Activated CD8-positive, alpha-beta T cell treated with anti-CD3 and anti-CD28 coated beads, Interleukin-2, amount 10 ng/mL, durations not matched to agents 7 days and 5 days (primary cell): ENCODE results near the gene NCOA7. TPM values are rescaled to one million over a fixed set of nuclear protein-coding genes. Genes with fewer than 3 reads are reported as not detected.
"Not testable (repeated sequence)": the region's sequence is repeated elsewhere in the genome, so short reads cannot be mapped to it uniquely, and the experiment has no call there.

Experiments used
- ATAC-seq: fragments of 150-1000 bp; cut with Tn5 transposase; one replicate; pipeline ENCODE4 v1.10.0; 2021; ENCODE audit warnings: moderate library complexity
- CTCF ChIA-PET: fragments of 350-600 bp; sonication (Branson Sonifier 250); formaldehyde crosslinking; loops from one replicate; lab custom pipeline; 2021; ENCODE audit warnings: antibody characterized with exemption; lab: Charles Lee
- POLR2A ChIA-PET: fragments of 350-600 bp; sonication (Branson Sonifier 250); formaldehyde crosslinking; loops from one replicate; lab custom pipeline; 2021; ENCODE audit warnings: antibody characterized with exemption; lab: Charles Lee
- DNase-seq: peaks from one replicate; pipeline ENCODE4 v3.0.0-alpha.2; 2020
- H3K27ac Mint-ChIP-seq: one replicate; pipeline ENCODE4 v1.8.0; 2021; ENCODE audit warnings: mild to moderate bottlenecking, mixed read lengths
- H3K27me3 Mint-ChIP-seq: one replicate; pipeline ENCODE4 v1.8.0; 2021; ENCODE audit warnings: low read depth, mixed read lengths
- H3K36me3 Mint-ChIP-seq: one replicate; pipeline ENCODE4 v1.8.0; 2021; ENCODE audit warnings: low read depth, mixed read lengths
- H3K4me1 Mint-ChIP-seq: one replicate; pipeline ENCODE4 v1.8.0; 2021; ENCODE audit warnings: low read depth, mixed read lengths
- H3K4me3 Mint-ChIP-seq: one replicate; pipeline ENCODE4 v1.8.0; 2021; ENCODE audit warnings: mild to moderate bottlenecking, mixed read lengths
- H3K9me3 Mint-ChIP-seq: one replicate; pipeline ENCODE4 v1.8.0; 2022; ENCODE audit warnings: mixed read lengths; ENCODE audit not compliant: insufficient read depth
- total RNA-seq, 2 experiments: library from RNA; stranded (reverse); gene quantifications; one replicate each; pipeline ENCODE4 v1.2.3, GENCODE V29; 2021

The NCOA7 gene
- total RNA-seq, 2 experiments from 2014 or later: 27.8 to 31.7 TPM

DNA sequence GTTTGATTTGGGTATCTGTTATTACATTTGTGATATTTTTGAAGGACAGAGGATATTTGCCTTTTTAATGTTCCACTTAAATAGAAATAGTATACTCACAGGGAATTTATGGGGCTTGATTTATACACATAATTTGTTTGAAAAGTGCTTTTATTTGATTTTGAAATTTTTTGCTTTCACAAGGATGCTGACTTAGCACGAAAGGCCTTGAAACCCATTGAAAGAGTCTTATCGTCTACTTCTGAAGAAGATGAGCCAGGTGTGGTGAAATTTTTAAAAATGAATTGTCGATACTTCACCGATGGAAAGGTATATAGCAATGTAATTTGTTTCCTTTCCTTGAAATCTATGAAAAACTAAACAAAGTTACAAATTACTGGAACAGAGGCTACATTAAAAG lies 91.5 kb downstream of the NCOA7 start:
- no peaks in the 10 kb centered on the region for H3K9me3 Mint-ChIP-seq
- H3K36me3 Mint-ChIP-seq: peaks cover 33% of the 10 kb centered on the region
- H3K4me1 Mint-ChIP-seq: no peaks in the 10 kb centered on the region
- DNase-seq: no peak
- POLR2A ChIA-PET: no interaction called here
- ATAC-seq: no peak
- CTCF ChIA-PET: interaction anchor here (3.0 kb wide), 1 partner anchor 74 kb away, joined by 12 read pairs; the partner anchor contains the start of gene HINT3
- no peak overlapping the region for H3K4me3 Mint-ChIP-seq
- H3K27ac Mint-ChIP-seq: no peak overlapping the region
- H3K27me3 Mint-ChIP-seq: no peaks in the 10 kb centered on the region

DNA sequence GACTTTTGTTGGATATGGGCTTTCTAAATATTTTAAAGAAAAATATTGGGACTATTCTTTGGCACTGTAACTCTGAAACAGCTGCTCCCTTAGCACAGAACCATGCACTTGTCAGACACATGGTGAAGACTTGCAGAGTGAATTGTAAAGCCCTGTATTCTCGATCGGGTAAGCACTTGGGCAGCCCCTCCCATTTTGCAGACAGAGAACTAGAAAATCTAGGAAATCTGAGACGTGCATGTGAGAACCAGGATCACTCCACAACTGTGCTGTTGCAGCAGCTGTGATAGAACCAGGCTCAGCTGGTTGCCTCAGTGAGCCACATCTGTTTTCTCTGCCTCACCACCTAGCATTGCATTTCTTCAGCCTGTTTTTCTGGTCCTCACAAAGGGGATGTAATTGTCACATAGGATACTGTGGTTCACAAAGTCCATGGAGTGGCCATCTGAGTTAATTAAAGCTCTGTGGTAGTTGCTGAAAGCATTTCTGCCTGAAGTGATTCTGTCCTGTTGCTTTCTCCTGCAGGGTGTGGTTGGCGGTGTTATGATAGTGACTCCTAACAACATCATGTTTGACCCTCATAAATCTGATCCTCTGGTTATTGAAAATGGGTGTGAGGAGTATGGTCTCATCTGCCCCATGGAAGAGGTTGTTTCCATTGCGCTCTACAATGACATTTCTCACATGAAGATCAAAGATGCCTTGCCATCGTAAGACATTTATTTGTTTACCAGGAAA lies 94.0 kb downstream of the NCOA7 start:
- ChIA-PET POLR2A (no interaction called here), CTCF (interaction anchor here (0.9 to 3.0 kb wide), 4 partner anchors 22 to 93 kb away, joined by 3 to 12 read pairs (median 4); partner anchors contain the start of gene HINT3)
- no peak for DNase-seq
- Mint-ChIP-seq H3K4me1 (no peaks in the 10 kb centered on the region), H3K27ac (no peak overlapping the region), H3K4me3 (no peak overlapping the region), H3K36me3 (peaks cover 41% of the 10 kb centered on the region), H3K27me3 (no peaks in the 10 kb centered on the region), H3K9me3 (no peaks in the 10 kb centered on the region)
- ATAC-seq: no peak

DNA sequence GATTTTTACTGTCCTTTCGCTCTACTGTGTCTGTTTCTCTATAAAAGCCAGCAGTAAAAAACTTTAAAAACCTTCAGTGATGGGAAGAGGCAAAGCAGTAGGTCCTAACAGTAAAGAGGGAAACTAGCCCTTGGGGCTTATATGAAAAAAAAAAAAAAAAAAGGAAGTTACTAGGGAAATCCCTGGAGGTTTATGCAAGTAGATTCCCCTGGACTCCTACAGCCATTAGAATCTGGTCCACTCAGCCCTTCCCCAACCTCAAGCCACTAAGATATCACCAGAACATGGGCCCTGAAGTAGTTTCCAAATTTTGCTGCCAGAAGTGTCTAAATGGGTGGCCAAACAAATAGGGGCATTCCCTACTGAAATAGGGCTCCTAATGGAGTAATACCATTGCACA lies 95.3 kb downstream of the NCOA7 start:
- no peak for ATAC-seq
- H3K9me3 Mint-ChIP-seq: no peaks in the 10 kb centered on the region
- no peaks in the 10 kb centered on the region for H3K27me3 Mint-ChIP-seq
- no peak for DNase-seq
- no peak overlapping the region for H3K27ac Mint-ChIP-seq
- no peak overlapping the region for H3K4me3 Mint-ChIP-seq
- peaks cover 41% of the 10 kb centered on the region for H3K36me3 Mint-ChIP-seq
- ChIA-PET POLR2A (no interaction called here), CTCF (interaction anchor here (1.5 to 1.8 kb wide), 2 partner anchors 70 to 88 kb away, joined by 4 read pairs; partner anchors contain the start of gene HINT3)
- H3K4me1 Mint-ChIP-seq: no peaks in the 10 kb centered on the region

- Mint-ChIP-seq H3K27me3 (no peaks in the 10 kb centered on the region), H3K36me3 (peaks cover 41% of the 10 kb centered on the region), H3K9me3 (no peaks in the 10 kb centered on the region), H3K4me3 (no peak overlapping the region), H3K27ac (no peak overlapping the region), H3K4me1 (no peaks in the 10 kb centered on the region)
- ChIA-PET CTCF (interaction anchor here (1.2 to 1.8 kb wide), 4 partner anchors 19 to 96 kb away, joined by 4 to 5 read pairs (median 4); partner anchors contain the start of genes HINT3 and NCOA7), POLR2A (no interaction called here)
- DNase-seq (no peak), ATAC-seq (no peak)
Measured at GRCh38 chr6:125886914-125887313, 96.2 kb downstream of the NCOA7 start.

DNA sequence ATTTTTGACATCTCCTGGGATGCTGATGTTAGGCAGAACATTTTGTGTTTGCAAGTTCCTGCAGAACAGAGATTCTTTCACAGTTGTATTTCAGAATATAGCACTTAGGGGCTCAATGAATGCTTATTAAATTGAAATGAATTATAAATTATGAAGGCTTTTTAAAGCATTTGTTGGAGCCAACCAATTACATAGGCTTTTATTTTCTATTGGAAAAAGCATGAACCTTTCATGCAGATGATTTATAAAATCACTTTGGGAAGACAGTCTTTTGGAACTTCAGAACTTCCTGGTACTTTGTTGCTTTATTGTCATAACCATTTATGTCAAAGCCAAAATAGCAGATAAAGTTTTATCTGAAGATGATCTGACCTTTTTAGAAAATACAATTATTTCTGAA lies 96.6 kb downstream of the NCOA7 start:
- ChIA-PET CTCF (interaction anchor here (1.2 to 3.3 kb wide), 5 partner anchors 19 to 96 kb away, joined by 4 to 21 read pairs (median 4); partner anchors contain the start of genes HINT3 and NCOA7), POLR2A (no interaction called here)
- Mint-ChIP-seq H3K4me3 (no peak overlapping the region), H3K27ac (no peak overlapping the region), H3K36me3 (peaks cover 37% of the 10 kb centered on the region), H3K27me3 (no peaks in the 10 kb centered on the region), H3K9me3 (no peaks in the 10 kb centered on the region), H3K4me1 (no peaks in the 10 kb centered on the region)
- ATAC-seq (no peak), DNase-seq (no peak)

DNA sequence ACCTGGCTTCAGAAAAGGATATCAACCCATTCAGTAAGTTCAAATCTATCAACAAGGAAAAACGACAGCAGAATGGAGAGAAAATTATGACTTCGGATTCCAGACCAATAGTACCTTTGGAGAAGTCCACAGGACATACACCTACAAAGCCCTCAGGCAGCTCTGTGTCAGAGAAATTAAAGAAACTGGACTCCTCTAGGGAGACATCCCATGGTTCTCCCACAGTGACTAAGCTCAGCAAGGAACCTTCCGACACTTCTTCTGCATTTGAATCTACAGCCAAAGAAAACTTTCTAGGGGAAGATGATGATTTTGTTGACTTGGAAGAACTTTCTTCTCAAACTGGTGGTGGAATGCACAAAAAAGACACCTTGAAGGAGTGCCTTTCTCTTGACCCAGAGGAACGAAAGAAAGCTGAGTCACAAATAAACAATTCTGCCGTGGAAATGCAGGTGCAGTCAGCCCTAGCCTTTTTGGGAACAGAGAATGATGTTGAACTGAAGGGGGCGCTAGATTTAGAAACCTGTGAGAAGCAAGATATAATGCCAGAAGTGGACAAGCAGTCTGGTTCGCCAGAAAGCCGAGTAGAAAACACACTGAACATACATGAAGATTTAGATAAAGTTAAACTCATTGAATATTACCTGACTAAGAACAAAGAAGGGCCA lies 98.4 kb downstream of the NCOA7 start:
- DNase-seq: peak; percentile 27
- Mint-ChIP-seq H3K4me3 (no peak overlapping the region), H3K4me1 (no peaks in the 10 kb centered on the region), H3K36me3 (peaks cover 23% of the 10 kb centered on the region), H3K27me3 (no peaks in the 10 kb centered on the region), H3K9me3 (no peaks in the 10 kb centered on the region), H3K27ac (no peak overlapping the region)
- ChIA-PET CTCF (interaction anchor here (0.6 to 3.3 kb wide), 17 partner anchors 9 to 136 kb away, joined by 3 to 21 read pairs (median 3); partner anchors contain the start of genes HINT3 and NCOA7), POLR2A (no interaction called here)
- no peak for ATAC-seq

- Mint-ChIP-seq H3K4me1 (peaks cover 21% of the 10 kb centered on the region), H3K36me3 (peaks cover 7% of the 10 kb centered on the region), H3K4me3 (no peak overlapping the region), H3K27ac (no peak overlapping the region), H3K27me3 (no peaks in the 10 kb centered on the region), H3K9me3 (no peaks in the 10 kb centered on the region)
- ChIA-PET CTCF (interaction anchor here (1.0 to 6.6 kb wide), 6 partner anchors 20 to 108 kb away, joined by 3 to 36 read pairs (median 4); partner anchors contain the start of genes HINT3 and NCOA7), POLR2A (no interaction called here)
- DNase-seq: no peak
- no peak for ATAC-seq
Measured at GRCh38 chr6:125899726-125900182, 109.0 kb downstream of the NCOA7 start.

GRCh38 chr6:125904871-125905270 lies 114.1 kb downstream of the NCOA7 start:
- Mint-ChIP-seq H3K4me1 (peaks cover 32% of the 10 kb centered on the region), H3K27ac (no peak overlapping the region), H3K36me3 (peaks cover 10% of the 10 kb centered on the region), H3K4me3 (no peak overlapping the region), H3K9me3 (no peaks in the 10 kb centered on the region), H3K27me3 (no peaks in the 10 kb centered on the region)
- CTCF ChIA-PET: interaction anchor here (0.6 to 4.9 kb wide), 14 partner anchors 9 to 124 kb away, joined by 3 to 47 read pairs (median 6); partner anchors contain the start of genes HINT3 and NCOA7
- POLR2A ChIA-PET: interaction anchor here (1.2 kb wide), 1 partner anchor 114 kb away, joined by 8 read pairs; the partner anchor contains the start of gene NCOA7
- ATAC-seq (peak; percentile 82), DNase-seq (peak; percentile 56)

DNA sequence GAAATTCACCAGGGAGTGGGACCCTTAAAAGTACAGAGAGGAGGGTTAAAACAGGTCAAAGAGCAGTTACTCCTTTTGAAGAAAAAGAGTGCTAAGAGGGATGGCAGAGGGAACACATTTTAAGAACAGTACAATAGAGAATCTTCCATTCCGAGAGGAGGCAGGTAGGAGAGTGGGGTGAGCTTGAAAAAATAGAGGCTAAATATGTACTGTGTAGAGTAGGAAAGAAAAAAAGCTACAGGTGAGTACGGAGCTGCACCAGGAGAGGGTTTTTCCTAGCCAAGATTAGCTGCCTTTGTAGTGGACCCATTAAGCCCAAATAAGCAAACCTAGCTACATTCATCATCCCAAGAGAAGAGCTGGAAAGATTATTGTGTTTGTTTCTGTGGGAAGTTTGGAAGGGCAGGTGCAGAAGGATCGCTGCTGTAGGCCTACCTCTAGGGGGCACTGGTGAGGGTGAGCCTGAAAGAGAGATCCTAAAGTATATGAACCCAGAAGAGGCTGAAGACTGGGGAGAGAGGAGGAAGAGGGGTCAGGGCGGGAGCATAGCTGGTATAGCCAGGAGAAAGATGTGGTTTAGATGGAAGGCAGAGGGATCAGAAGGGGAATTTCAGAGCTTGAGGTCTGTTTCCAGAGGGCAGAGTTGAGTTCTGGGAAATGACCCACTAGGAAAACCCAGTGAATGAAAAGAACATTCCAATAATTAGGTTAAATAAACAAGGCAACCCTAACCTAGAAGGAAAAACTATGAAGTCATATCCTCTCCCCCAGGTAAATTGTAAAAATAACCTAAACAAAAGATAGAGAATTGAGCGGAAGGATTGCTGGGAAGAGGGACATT lies 115.6 kb downstream of the NCOA7 start:
- Mint-ChIP-seq H3K27ac (no peak overlapping the region), H3K4me1 (peaks cover 40% of the 10 kb centered on the region), H3K9me3 (no peaks in the 10 kb centered on the region), H3K4me3 (no peak overlapping the region), H3K36me3 (peaks cover 10% of the 10 kb centered on the region), H3K27me3 (no peaks in the 10 kb centered on the region)
- DNase-seq (peak; percentile 59), ATAC-seq (peak; percentile 45)
- CTCF ChIA-PET: interaction anchor here (0.7 to 4.9 kb wide), 26 partner anchors 8 to 125 kb away, joined by 3 to 47 read pairs (median 5); partner anchors contain the start of gene HINT3
- POLR2A ChIA-PET: no interaction called here

- H3K36me3 Mint-ChIP-seq: peaks cover 12% of the 10 kb centered on the region
- POLR2A ChIA-PET: no interaction called here
- DNase-seq (no peak), ATAC-seq (peak; percentile 55)
- CTCF ChIA-PET: interaction anchor here (0.9 to 2.4 kb wide), 5 partner anchors 9 to 119 kb away, joined by 3 to 12 read pairs (median 7); partner anchors contain the start of genes HINT3 and NCOA7
- no peaks in the 10 kb centered on the region for H3K9me3 Mint-ChIP-seq
- H3K27ac Mint-ChIP-seq: no peak overlapping the region
- H3K27me3 Mint-ChIP-seq: no peaks in the 10 kb centered on the region
- H3K4me1 Mint-ChIP-seq: peaks cover 14% of the 10 kb centered on the region
- no peak overlapping the region for H3K4me3 Mint-ChIP-seq
Measured at GRCh38 chr6:125910527-125910926, 119.8 kb downstream of the NCOA7 start.

GRCh38 chr6:125911051-125911451 lies 120.3 kb downstream of the NCOA7 start:
- H3K27me3 Mint-ChIP-seq, H3K4me3 Mint-ChIP-seq, POLR2A ChIA-PET, H3K9me3 Mint-ChIP-seq, ATAC-seq, DNase-seq, H3K27ac Mint-ChIP-seq: not testable (repeated sequence)
- peaks cover 14% of the 10 kb centered on the region for H3K4me1 Mint-ChIP-seq
- CTCF ChIA-PET: interaction anchor here (1.7 to 2.4 kb wide), 4 partner anchors 8 to 120 kb away, joined by 5 to 12 read pairs (median 8); partner anchors contain the start of genes HINT3 and NCOA7
- H3K36me3 Mint-ChIP-seq: peaks cover 15% of the 10 kb centered on the region
